OCI-M1 (cell line): ENCODE data around the gene POC1A.

Experiments used
- DNase-seq: peaks from one replicate; lab custom pipeline; 2025; lab: John Stamatoyannopoulos, UW

Gene POC1A

GRCh38 chr3:52128118-52128683 lies 26.0 kb downstream of the POC1A start:
- DNase-seq, result no peak

- DNase-seq, result no peak
Observed at GRCh38 chr3:52126500-52126899, 27.7 kb downstream of the POC1A start.

- DNase-seq, result no peak
Observed at GRCh38 chr3:52126036-52126435, 28.2 kb downstream of the POC1A start.

- no peak for DNase-seq
Observed at GRCh38 chr3:52124766-52125165, 29.5 kb downstream of the POC1A start.

GRCh38 chr3:52124126-52124525 lies 30.1 kb downstream of the POC1A start:
- DNase-seq, result no peak

- DNase-seq, result peak; percentile 59
Observed at GRCh38 chr3:52123106-52123725, 31.0 kb downstream of the POC1A start.

GRCh38 chr3:52122491-52122890 lies 31.7 kb downstream of the POC1A start:
- no peak for DNase-seq

- peak; percentile 12 for DNase-seq
Observed at GRCh38 chr3:52121813-52122212, 32.4 kb downstream of the POC1A start.

- DNase-seq, result peak; percentile 12
Observed at GRCh38 chr3:52121464-52121805, 32.8 kb downstream of the POC1A start.

GRCh38 chr3:52120556-52121463 lies 33.4 kb downstream of the POC1A start:
- no peak for DNase-seq

GRCh38 chr3:52119826-52120225 lies 34.4 kb downstream of the POC1A start:
- no peak for DNase-seq

GRCh38 chr3:52119099-52119498 lies 35.1 kb downstream of the POC1A start:
- DNase-seq, result no peak

GRCh38 chr3:52118156-52118875 lies 35.9 kb downstream of the POC1A start:
- DNase-seq, result no peak

GRCh38 chr3:52117537-52117936 lies 36.7 kb downstream of the POC1A start:
- DNase-seq, result no peak

GRCh38 chr3:52112056-52112455 lies 42.2 kb downstream of the POC1A start:
- no peak for DNase-seq

- DNase-seq, result no peak
Observed at GRCh38 chr3:52110502-52110901, 43.7 kb downstream of the POC1A start.

GRCh38 chr3:52109611-52110301 lies 44.5 kb downstream of the POC1A start:
- DNase-seq, result no peak

GRCh38 chr3:52108302-52109232 lies 45.7 kb downstream of the POC1A start:
- no peak for DNase-seq

- no peak for DNase-seq
Observed at GRCh38 chr3:52106951-52107611, 47.1 kb downstream of the POC1A start.
